MM.1S (cell line): ENCODE data around the gene CISD3.

Source experiments
- DNase-seq: peaks from one replicate; pipeline ENCODE4 v3.0.0-alpha.2; 2015
- H2AFZ ChIP-seq: fragments of 300-600 bp; sonication (generic); 2 replicates; pipeline ENCODE4 v1.6.0; 2016; ENCODE audit warnings: antibody characterized with exemption, low read length
- H3F3A ChIP-seq: fragments of 300-600 bp; sonication (generic); 2 replicates; pipeline ENCODE4 v1.6.1; 2016; ENCODE audit warnings: mild to moderate bottlenecking, antibody characterized with exemption, low read length, moderate library complexity, mixed read lengths; ENCODE audit not compliant: insufficient read depth
- H3K27ac ChIP-seq: fragments of 300-600 bp; sonication (generic); 2 replicates; pipeline ENCODE4 v1.5.1; 2016; ENCODE audit warnings: mild to moderate bottlenecking, low read length
- H3K27me3 ChIP-seq: fragments of 300-600 bp; sonication (generic); replicated peaks from 2 replicates; pipeline ENCODE4 v1.6.0; 2016; ENCODE audit warnings: low read length; ENCODE audit not compliant: insufficient read depth
- H3K36me3 ChIP-seq: fragments of 300-600 bp; sonication (generic); replicated peaks from 2 replicates; pipeline ENCODE4 v1.6.1; 2016; ENCODE audit warnings: mild to moderate bottlenecking, low read length, mixed read lengths; ENCODE audit not compliant: insufficient read depth
- H3K4me1 ChIP-seq: fragments of 300-600 bp; sonication (generic); 2 replicates; pipeline ENCODE4 v1.6.1; 2016; ENCODE audit warnings: low read length, mixed read lengths
- H3K4me2 ChIP-seq: fragments of 300-600 bp; sonication (generic); 2 replicates; pipeline ENCODE4 v1.6.0; 2016; ENCODE audit warnings: low read depth, low read length
- H3K4me3 ChIP-seq: fragments of 300-600 bp; sonication (generic); 2 replicates; pipeline ENCODE4 v1.5.1; 2016; ENCODE audit warnings: low read length, mixed read lengths
- H3K79me2 ChIP-seq: fragments of 300-600 bp; sonication (generic); 2 replicates; pipeline ENCODE4 v1.6.1; 2016; ENCODE audit warnings: mixed run types, low read length, mixed read lengths
- H3K9ac ChIP-seq: fragments of 300-600 bp; sonication (generic); 2 replicates; pipeline ENCODE4 v1.6.1; 2016; ENCODE audit warnings: low read length, mixed read lengths
- H3K9me2 ChIP-seq: fragments of 300-600 bp; sonication (generic); replicated peaks from 2 replicates; pipeline ENCODE4 v1.6.1; 2016; ENCODE audit warnings: mild to moderate bottlenecking, low read length, mixed read lengths; ENCODE audit not compliant: insufficient read depth
- H3K9me3 ChIP-seq: fragments of 300-600 bp; sonication (generic); replicated peaks from 2 replicates; pipeline ENCODE4 v1.6.1; 2016; ENCODE audit warnings: mild to moderate bottlenecking, low read length, mixed read lengths; ENCODE audit not compliant: insufficient read depth
- H4K20me1 ChIP-seq: fragments of 300-600 bp; sonication (generic); 2 replicates; pipeline ENCODE4 v1.6.1; 2016; ENCODE audit warnings: mild to moderate bottlenecking, low read length, moderate library complexity, mixed read lengths; ENCODE audit not compliant: insufficient read depth
- EZH2 ChIP-seq: fragments of 300-600 bp; sonication (generic); optimal IDR thresholded peaks from 2 replicates; pipeline ENCODE3; 2017; ENCODE audit warnings: low read depth, mild to moderate bottlenecking, antibody characterized with exemption, low read length, mixed read lengths
- EZH2phosphoT487 ChIP-seq: fragments of 300-600 bp; sonication (generic); IDR thresholded peaks from 2 replicates; pipeline ENCODE4 v1.6.1; 2018; ENCODE audit warnings: antibody characterized with exemption, low read length
- TF ChIP-seq, protein P1 (sequence below): fragments of 300-600 bp; sonication (generic); IDR thresholded peaks from 2 replicates; pipeline ENCODE4 v1.5.1; 2016; ENCODE audit warnings: antibody characterized with exemption, low read length, mixed read lengths

Gene CISD3

DNA sequence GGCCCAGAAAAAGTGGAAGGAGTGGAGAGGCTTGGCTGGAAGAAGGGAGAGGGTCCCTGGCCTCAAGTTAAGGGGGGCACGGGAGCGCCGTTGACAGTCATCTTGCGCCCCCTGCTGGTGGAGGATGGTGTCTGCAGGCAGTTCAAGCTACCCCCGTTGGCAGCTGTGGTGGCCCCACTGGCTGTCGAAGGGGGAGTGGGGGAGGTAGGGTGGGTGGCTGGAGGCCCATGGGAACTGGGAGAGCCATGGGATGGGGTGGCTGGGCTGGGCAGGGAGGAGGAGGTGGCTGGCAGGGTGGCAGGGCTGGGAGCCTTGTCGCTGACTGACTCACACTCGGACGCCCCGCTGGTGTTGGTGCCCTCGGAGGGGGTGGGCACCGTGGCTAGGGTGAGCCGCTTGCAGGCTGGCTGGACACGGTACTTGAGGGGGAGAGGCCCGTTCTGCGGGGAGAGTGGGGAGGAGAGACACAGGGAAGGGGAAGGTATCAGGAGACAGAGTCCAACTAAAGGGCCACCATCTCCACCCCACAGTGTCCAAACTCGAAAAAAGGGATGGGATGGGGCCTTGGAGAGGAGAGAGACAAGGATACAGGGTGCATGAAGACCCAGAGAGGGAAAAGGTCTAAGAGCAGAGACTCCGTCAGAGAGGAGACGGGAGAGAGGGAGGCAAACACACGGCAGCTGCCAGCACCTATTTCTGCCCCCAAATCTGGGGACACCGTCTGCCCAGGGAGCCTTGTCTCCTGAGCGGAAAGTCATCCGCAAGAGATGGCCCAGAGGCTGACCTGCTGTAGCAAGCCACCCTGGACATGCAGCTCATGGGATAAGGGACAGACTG is 5.2 kb downstream of the CISD3 start:
- 0 out of 2 replicates have a peak, but pooled peaks cover 4% of the 10 kb centered on the region for H3K4me1 ChIP-seq
- H3K36me3 ChIP-seq, result no peaks in the 10 kb centered on the region
- no peaks in the 10 kb centered on the region for H4K20me1 ChIP-seq
- no peak overlapping the region for H2AFZ ChIP-seq
- H3K4me2 ChIP-seq, result no peak overlapping the region
- DNase-seq, result peak; percentile 50
- no peaks in the 10 kb centered on the region for H3K9me2 ChIP-seq
- no peak overlapping the region for H3K27ac ChIP-seq
- no peaks in the 10 kb centered on the region; the same call in 1 of the 2 replicates for H3F3A ChIP-seq
- TF ChIP-seq EZH2phosphoT487 (no peak), EZH2 (no peak)
- TF ChIP-seq, protein P1, sequence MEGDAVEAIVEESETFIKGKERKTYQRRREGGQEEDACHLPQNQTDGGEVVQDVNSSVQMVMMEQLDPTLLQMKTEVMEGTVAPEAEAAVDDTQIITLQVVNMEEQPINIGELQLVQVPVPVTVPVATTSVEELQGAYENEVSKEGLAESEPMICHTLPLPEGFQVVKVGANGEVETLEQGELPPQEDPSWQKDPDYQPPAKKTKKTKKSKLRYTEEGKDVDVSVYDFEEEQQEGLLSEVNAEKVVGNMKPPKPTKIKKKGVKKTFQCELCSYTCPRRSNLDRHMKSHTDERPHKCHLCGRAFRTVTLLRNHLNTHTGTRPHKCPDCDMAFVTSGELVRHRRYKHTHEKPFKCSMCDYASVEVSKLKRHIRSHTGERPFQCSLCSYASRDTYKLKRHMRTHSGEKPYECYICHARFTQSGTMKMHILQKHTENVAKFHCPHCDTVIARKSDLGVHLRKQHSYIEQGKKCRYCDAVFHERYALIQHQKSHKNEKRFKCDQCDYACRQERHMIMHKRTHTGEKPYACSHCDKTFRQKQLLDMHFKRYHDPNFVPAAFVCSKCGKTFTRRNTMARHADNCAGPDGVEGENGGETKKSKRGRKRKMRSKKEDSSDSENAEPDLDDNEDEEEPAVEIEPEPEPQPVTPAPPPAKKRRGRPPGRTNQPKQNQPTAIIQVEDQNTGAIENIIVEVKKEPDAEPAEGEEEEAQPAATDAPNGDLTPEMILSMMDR, result peak; percentile 90
- no peaks in the 10 kb centered on the region for H3K9me3 ChIP-seq
- H3K4me3 ChIP-seq, result no peak overlapping the region
- H3K9ac ChIP-seq, result no peak overlapping the region
- H3K79me2 ChIP-seq, result peaks cover 13% of the 10 kb centered on the region
- peaks cover 4% of the 10 kb centered on the region; the same call in 1 of the 2 replicates for H3K27me3 ChIP-seq

GRCh38 chr17:38738007-38738662 is 8.0 kb downstream of the CISD3 start:
- Histone ChIP-seq H3K9me2 (no peaks in the 10 kb centered on the region), H3K4me2 (no peak overlapping the region), H3K27me3 (peaks cover 4% of the 10 kb centered on the region; the same call in 1 of the 2 replicates), H3K27ac (no peak overlapping the region), H3F3A (no peaks in the 10 kb centered on the region), H3K9me3 (no peaks in the 10 kb centered on the region), H3K79me2 (no peaks in the 10 kb centered on the region), H3K4me3 (no peak overlapping the region), H3K9ac (no peak overlapping the region), H3K4me1 (no peaks in the 10 kb centered on the region), H4K20me1 (no peaks in the 10 kb centered on the region), H2AFZ (no peak overlapping the region), H3K36me3 (no peaks in the 10 kb centered on the region)
- TF ChIP-seq, protein P1, result no peak
- TF ChIP-seq EZH2phosphoT487 (no peak), EZH2 (no peak)
- no peak for DNase-seq

GRCh38 chr17:38738686-38739085 is 8.5 kb downstream of the CISD3 start:
- no peaks in the 10 kb centered on the region for H3K36me3 ChIP-seq
- no peaks in the 10 kb centered on the region for H3K4me1 ChIP-seq
- no peak overlapping the region for H3K27ac ChIP-seq
- no peak for DNase-seq
- no peak overlapping the region for H3K9ac ChIP-seq
- H3K9me2 ChIP-seq, result no peaks in the 10 kb centered on the region
- H3F3A ChIP-seq, result no peaks in the 10 kb centered on the region
- no peaks in the 10 kb centered on the region for H4K20me1 ChIP-seq
- H3K4me3 ChIP-seq, result no peak overlapping the region
- H3K79me2 ChIP-seq, result no peaks in the 10 kb centered on the region
- no peaks in the 10 kb centered on the region for H3K9me3 ChIP-seq
- peaks cover 4% of the 10 kb centered on the region; the same call in 1 of the 2 replicates for H3K27me3 ChIP-seq
- H3K4me2 ChIP-seq, result no peak overlapping the region
- no peak for TF ChIP-seq EZH2phosphoT487
- TF ChIP-seq, protein P1, result no peak
- TF ChIP-seq EZH2, result no peak
- no peak overlapping the region for H2AFZ ChIP-seq
